HEK293 (cell line): Measurements from ENCODE around the gene TEX2.

Experiments
- CTCF ChIA-PET: fragments of 350-600 bp; formaldehyde crosslinking; extraction: SDS; loops from one replicate; lab custom pipeline; 2021; ENCODE audit warnings: antibody characterized with exemption; lab: Yijun Ruan, JAX
- POLR2A ChIA-PET: fragments of 300-600 bp; formaldehyde crosslinking; extraction: SDS; loops from one replicate; lab custom pipeline; 2020; ENCODE audit warnings: antibody characterized with exemption, inconsistent platforms; lab: Yijun Ruan, JAX
- H3K27ac ChIP-seq: fragments of 200-500 bp; sonication (Bioruptor generic); 2 replicates; pipeline ENCODE4 v1.5.1; 2014; ENCODE audit warnings: low read depth, low read length, control low read depth, inconsistent platforms; ENCODE audit errors: extremely low read depth
- H3K36me3 ChIP-seq, 2 experiments: fragments of 200-500 bp in 1 of 2; sonication (Bioruptor generic) in 1 of 2; 1 replicate in 1 of 2; 2 replicates in 1 of 2; pipeline ENCODE4 v1.5.1; 2014 to 2017; ENCODE audit warnings: inconsistent platforms in 2 of 2, low read length in 2 of 2; ENCODE audit not compliant: control insufficient read depth in 2 of 2, insufficient read depth in 1 of 2
- H3K4me1 ChIP-seq: fragments of 200-500 bp; sonication (Bioruptor generic); 2 replicates; pipeline ENCODE4 v1.5.1; 2014; ENCODE audit warnings: mild to moderate bottlenecking, low read length, inconsistent platforms; ENCODE audit not compliant: control insufficient read depth, insufficient read depth
- H3K4me3 ChIP-seq: 2 replicates; pipeline ENCODE4 v1.5.1; 2011; ENCODE audit warnings: low read depth, mild to moderate bottlenecking, control low read depth, low read length, moderate library complexity
- H3K9me3 ChIP-seq: fragments of 200-500 bp; sonication (Bioruptor generic); 2 replicates; pipeline ENCODE4 v1.5.1; 2014; ENCODE audit warnings: low read depth, low read length, inconsistent platforms; ENCODE audit not compliant: control insufficient read depth, insufficient read depth
- AEBP2 ChIP-seq: fragments of 450-650 bp; formaldehyde crosslinking; IDR thresholded peaks from 2 replicates; pipeline ENCODE4 v1.5.1; 2016; ENCODE audit warnings: missing biosample characterization, missing genetic modification characterization, borderline replicate concordance
- GLI4 ChIP-seq: fragments of 450-650 bp; formaldehyde crosslinking; IDR thresholded peaks from 2 replicates; pipeline ENCODE4 v1.5.1; 2016; ENCODE audit warnings: missing biosample characterization, missing genetic modification characterization
- KLF8 ChIP-seq: fragments of 450-650 bp; formaldehyde crosslinking; IDR thresholded peaks from 2 replicates; pipeline ENCODE4 v1.5.1; 2016; ENCODE audit warnings: missing biosample characterization, missing genetic modification characterization
- PRDM1 ChIP-seq: fragments of 450-650 bp; formaldehyde crosslinking; IDR thresholded peaks from 2 replicates; pipeline ENCODE4; 2016; ENCODE audit warnings: missing biosample characterization, missing genetic modification characterization
- TRIM28 ChIP-seq: IDR thresholded peaks from 2 replicates; pipeline ENCODE4 v1.6.1; 2011; ENCODE audit warnings: low read length, control low read depth, borderline replicate concordance
- ZBTB17 ChIP-seq: fragments of 450-650 bp; formaldehyde crosslinking; IDR thresholded peaks from 2 replicates; pipeline ENCODE4 v1.5.1; 2016; ENCODE audit warnings: missing biosample characterization, missing genetic modification characterization
- ZBTB44 ChIP-seq: fragments of 450-650 bp; IDR thresholded peaks from 2 replicates; pipeline ENCODE4 v1.5.1; 2018; ENCODE audit warnings: missing biosample characterization, mild to moderate bottlenecking, missing genetic modification characterization
- ZNF112 ChIP-seq: fragments of 450-650 bp; formaldehyde crosslinking; IDR thresholded peaks from 2 replicates; pipeline ENCODE4 v1.5.0; 2017; ENCODE audit warnings: missing biosample characterization, missing genetic modification characterization
- ZNF138 ChIP-seq: fragments of 450-650 bp; formaldehyde crosslinking; IDR thresholded peaks from 2 replicates; pipeline ENCODE4 v1.5.1; 2016; ENCODE audit warnings: missing biosample characterization, missing genetic modification characterization, borderline replicate concordance
- ZNF26 ChIP-seq: fragments of 450-650 bp; formaldehyde crosslinking; IDR thresholded peaks from 2 replicates; pipeline ENCODE4 v1.5.1; 2016; ENCODE audit warnings: missing biosample characterization, missing genetic modification characterization
- ZNF274 ChIP-seq, 2 experiments: fragments of 200-500 bp in 1 of 2; fragments of 450-650 bp in 1 of 2; sonication (Bioruptor generic) in 1 of 2; formaldehyde crosslinking in 1 of 2; IDR thresholded peaks; 2 replicates each; pipeline versions ENCODE4 v1.5.1 to v1.6.1; 2014 to 2016; ENCODE audit warnings: borderline replicate concordance in 1 of 2, inconsistent platforms in 1 of 2, low read length in 1 of 2, missing biosample characterization in 1 of 2, missing genetic modification characterization in 1 of 2
- ZNF292 ChIP-seq: fragments of 450-650 bp; formaldehyde crosslinking; IDR thresholded peaks from 2 replicates; pipeline ENCODE4 v1.5.1; 2016; ENCODE audit warnings: low read depth, missing biosample characterization, missing genetic modification characterization, borderline replicate concordance
- ZNF311 ChIP-seq: fragments of 450-650 bp; formaldehyde crosslinking; IDR thresholded peaks from 2 replicates; pipeline ENCODE4 v1.5.1; 2017; ENCODE audit warnings: missing biosample characterization, missing genetic modification characterization, borderline replicate concordance
- ZNF362 ChIP-seq: fragments of 450-650 bp; formaldehyde crosslinking; IDR thresholded peaks from 2 replicates; pipeline ENCODE4 v1.5.1; 2016; ENCODE audit warnings: missing biosample characterization, missing genetic modification characterization
- ZNF416 ChIP-seq: fragments of 450-650 bp; formaldehyde crosslinking; IDR thresholded peaks from 2 replicates; pipeline ENCODE4 v1.5.1; 2016; ENCODE audit warnings: missing biosample characterization, missing genetic modification characterization
- ZNF488 ChIP-seq: fragments of 450-650 bp; formaldehyde crosslinking; IDR thresholded peaks from 2 replicates; pipeline ENCODE4 v1.5.1; 2016; ENCODE audit warnings: missing biosample characterization, missing genetic modification characterization
- ZNF530 ChIP-seq: fragments of 450-650 bp; formaldehyde crosslinking; IDR thresholded peaks from 2 replicates; pipeline ENCODE4 v1.5.1; 2016; ENCODE audit warnings: low read depth, missing biosample characterization, missing genetic modification characterization
- ZNF701 ChIP-seq: fragments of 450-650 bp; formaldehyde crosslinking; IDR thresholded peaks from 2 replicates; pipeline ENCODE4 v1.5.1; 2016; ENCODE audit warnings: missing biosample characterization, missing genetic modification characterization
- ZNF707 ChIP-seq: fragments of 450-650 bp; formaldehyde crosslinking; IDR thresholded peaks from 2 replicates; pipeline ENCODE4 v1.5.1; 2016; ENCODE audit warnings: missing biosample characterization, missing genetic modification characterization
- ZXDB ChIP-seq: fragments of 450-650 bp; formaldehyde crosslinking; IDR thresholded peaks from 2 replicates; pipeline ENCODE4 v1.5.1; 2016; ENCODE audit warnings: missing biosample characterization, missing genetic modification characterization

The TEX2 gene

GRCh38 chr17:64139542-64139941 is 123.5 kb downstream of the TEX2 start:
- TF ChIP-seq PRDM1 (tag by site-specific recombination) (0 out of 2 replicates have a peak, but pooled peaks have one; percentile 31), ZBTB44 (no peak)
- Histone ChIP-seq H3K9me3 (no peaks in the 10 kb centered on the region), H3K4me1 (no peaks in the 10 kb centered on the region), H3K27ac (no peak overlapping the region), H3K4me3 (no peak overlapping the region), H3K36me3 (no peaks in the 10 kb centered on the region)
- CTCF ChIA-PET = no interaction called here
- POLR2A ChIA-PET = no interaction called here

- Histone ChIP-seq H3K9me3 (no peaks in the 10 kb centered on the region), H3K36me3 (no peaks in the 10 kb centered on the region), H3K4me3 (no peak overlapping the region), H3K27ac (no peak overlapping the region)
- CTCF ChIA-PET = interaction anchor here (9.9 kb wide), 1 partner anchor 110 kb away, joined by 295 read pairs; no protein-coding TSS in a partner anchor
- no peak for TF ChIP-seq TRIM28
- TF ChIP-seq GLI4 (tag by site-specific recombination) = no peak
- TF ChIP-seq ZNF701 = no peak
- TF ChIP-seq ZNF362 (tag by site-specific recombination) = no peak
- no peak for TF ChIP-seq ZXDB (tag by site-specific recombination)
- TF ChIP-seq ZNF707 (tag by site-specific recombination) = no peak
- TF ChIP-seq, all 188 proteins: peak for 0
- POLR2A ChIA-PET = no interaction called here
- H3K4me1 ChIP-seq = no peaks in the 10 kb centered on the region
Observed at GRCh38 chr17:64138441-64138840, 124.6 kb downstream of the TEX2 start.

GRCh38 chr17:64135000-64135399 is 128.1 kb downstream of the TEX2 start:
- ChIA-PET POLR2A (interaction anchor here (0.8 to 2.2 kb wide), 2 partner anchors 11 to 232 kb away, joined by 3 to 14 read pairs; no protein-coding TSS in a partner anchor), CTCF (interaction anchor here (1.1 to 9.9 kb wide), 9 partner anchors 11 to 181 kb away, joined by 3 to 295 read pairs (median 16); no protein-coding TSS in a partner anchor)
- Histone ChIP-seq H3K36me3 (no peaks in the 10 kb centered on the region), H3K27ac (no peak overlapping the region), H3K9me3 (no peaks in the 10 kb centered on the region), H3K4me1 (no peaks in the 10 kb centered on the region), H3K4me3 (no peak overlapping the region)
- TF ChIP-seq ZNF311 (tag by site-specific recombination) = no peak
- no peak for TF ChIP-seq ZNF274 (IDR thresholded peaks at IDR 0.05; ENCODE audit: low read length)
- TF ChIP-seq ZNF274 (tag by site-specific recombination; IDR thresholded peaks at IDR 0.05; ENCODE audit: borderline replicate concordance) = no peak
- no peak for TF ChIP-seq ZNF112
- no peak for TF ChIP-seq ZNF488
- TF ChIP-seq ZNF26 = no peak
- TF ChIP-seq ZNF416 = no peak
- TF ChIP-seq ZNF138 (tag by site-specific recombination) = no peak
- TF ChIP-seq ZNF292 (tag by site-specific recombination) = no peak
- no peak for TF ChIP-seq ZNF530 (tag by site-specific recombination)
- no peak for TF ChIP-seq AEBP2 (tag by site-specific recombination)
- TF ChIP-seq KLF8 (tag by site-specific recombination) = no peak
- no peak for TF ChIP-seq ZBTB17 (tag by site-specific recombination)
- no peak for TF ChIP-seq ZBTB44
